ENCODE data around the gene FRAT2. TPM values are rescaled to one million over a fixed set of nuclear protein-coding genes. Genes with fewer than 3 reads are reported as not detected.

The FRAT2 gene
- total RNA-seq, 2 experiments from 2014 or later = 27.0 to 27.6 TPM

GRCh38 chr10:97311111-97311626 lies 23.4 kb downstream of the FRAT2 start:
- Histone ChIP-seq H3K4me1 (ENCODE audit: insufficient read depth, low read length) (no peaks in the 10 kb centered on the region), H3K27ac (ENCODE audit: low read depth in 1 of 2, low read length in 2 of 2) (no peak overlapping the region), H3K36me3 (ENCODE audit: insufficient read depth, low read length) (no peaks in the 10 kb centered on the region), H3K27me3 (ENCODE audit: control insufficient read depth in 1 of 2, insufficient read depth in 2 of 2, low read length in 2 of 2) (no peaks in the 10 kb centered on the region), H3K9me3 (ENCODE audit: control insufficient read depth in 1 of 2, insufficient read depth in 1 of 2, low read length in 2 of 2) (no peaks in the 10 kb centered on the region), H3K4me3 (ENCODE audit: low read length) (no peak overlapping the region)
- TF ChIP-seq, protein P1, sequence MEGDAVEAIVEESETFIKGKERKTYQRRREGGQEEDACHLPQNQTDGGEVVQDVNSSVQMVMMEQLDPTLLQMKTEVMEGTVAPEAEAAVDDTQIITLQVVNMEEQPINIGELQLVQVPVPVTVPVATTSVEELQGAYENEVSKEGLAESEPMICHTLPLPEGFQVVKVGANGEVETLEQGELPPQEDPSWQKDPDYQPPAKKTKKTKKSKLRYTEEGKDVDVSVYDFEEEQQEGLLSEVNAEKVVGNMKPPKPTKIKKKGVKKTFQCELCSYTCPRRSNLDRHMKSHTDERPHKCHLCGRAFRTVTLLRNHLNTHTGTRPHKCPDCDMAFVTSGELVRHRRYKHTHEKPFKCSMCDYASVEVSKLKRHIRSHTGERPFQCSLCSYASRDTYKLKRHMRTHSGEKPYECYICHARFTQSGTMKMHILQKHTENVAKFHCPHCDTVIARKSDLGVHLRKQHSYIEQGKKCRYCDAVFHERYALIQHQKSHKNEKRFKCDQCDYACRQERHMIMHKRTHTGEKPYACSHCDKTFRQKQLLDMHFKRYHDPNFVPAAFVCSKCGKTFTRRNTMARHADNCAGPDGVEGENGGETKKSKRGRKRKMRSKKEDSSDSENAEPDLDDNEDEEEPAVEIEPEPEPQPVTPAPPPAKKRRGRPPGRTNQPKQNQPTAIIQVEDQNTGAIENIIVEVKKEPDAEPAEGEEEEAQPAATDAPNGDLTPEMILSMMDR (IDR thresholded peaks at IDR 0.05) = no peak
- Mint-ChIP-seq H3K9me3 (no peaks in the 10 kb centered on the region), H3K4me3 (no peak overlapping the region), H3K4me1 (ENCODE audit: low read depth) (no peaks in the 10 kb centered on the region), H3K27ac (no peak overlapping the region), H3K27me3 (no peaks in the 10 kb centered on the region), H3K36me3 (ENCODE audit: low read depth) (no peaks in the 10 kb centered on the region)
- CTCF ChIA-PET = interaction anchor here (1.0 kb wide), 1 partner anchor 101 kb away, joined by 3 read pairs; no protein-coding TSS in a partner anchor
- no peak for ATAC-seq (ENCODE audit: poor library complexity)
- intact Hi-C loops (cut with DNase I, micrococcal nuclease) = no loop called here
- no peak for DNase-seq
- POLR2A ChIA-PET = interaction anchor here (1.6 kb wide), 1 partner anchor 8 kb away, joined by 5 read pairs; the partner anchor contains the start of gene FRAT1

- DNase-seq (no peak), ATAC-seq (ENCODE audit: poor library complexity) (no peak)
- intact Hi-C loops (cut with DNase I, micrococcal nuclease) = no loop called here
- Mint-ChIP-seq H3K27ac (no peak overlapping the region), H3K4me3 (no peak overlapping the region), H3K27me3 (no peaks in the 10 kb centered on the region), H3K9me3 (no peaks in the 10 kb centered on the region), H3K4me1 (ENCODE audit: low read depth) (no peaks in the 10 kb centered on the region), H3K36me3 (ENCODE audit: low read depth) (no peaks in the 10 kb centered on the region)
- Histone ChIP-seq H3K9me3 (ENCODE audit: control insufficient read depth in 1 of 2, insufficient read depth in 1 of 2, low read length in 2 of 2) (no peaks in the 10 kb centered on the region), H3K4me3 (ENCODE audit: low read length) (no peak overlapping the region), H3K27me3 (ENCODE audit: control insufficient read depth in 1 of 2, insufficient read depth in 2 of 2, low read length in 2 of 2) (no peaks in the 10 kb centered on the region), H3K27ac (ENCODE audit: low read depth in 1 of 2, low read length in 2 of 2) (no peak overlapping the region), H3K36me3 (ENCODE audit: insufficient read depth, low read length) (no peaks in the 10 kb centered on the region), H3K4me1 (ENCODE audit: insufficient read depth, low read length) (no peaks in the 10 kb centered on the region)
- ChIA-PET POLR2A (no interaction called here), CTCF (no interaction called here)
- TF ChIP-seq, protein P1 (IDR thresholded peaks at IDR 0.05) = no peak
Observed at GRCh38 chr10:97307866-97308780, 26.4 kb downstream of the FRAT2 start.

- Histone ChIP-seq H3K27ac (ENCODE audit: low read depth in 1 of 2, low read length in 2 of 2) (no peak overlapping the region), H3K4me1 (ENCODE audit: insufficient read depth, low read length) (no peaks in the 10 kb centered on the region), H3K9me3 (ENCODE audit: control insufficient read depth in 1 of 2, insufficient read depth in 1 of 2, low read length in 2 of 2) (no peaks in the 10 kb centered on the region), H3K36me3 (ENCODE audit: insufficient read depth, low read length) (no peaks in the 10 kb centered on the region), H3K27me3 (ENCODE audit: control insufficient read depth in 1 of 2, insufficient read depth in 2 of 2, low read length in 2 of 2) (no peaks in the 10 kb centered on the region), H3K4me3 (ENCODE audit: low read length) (no peak overlapping the region)
- intact Hi-C loops (cut with DNase I, micrococcal nuclease) = no loop called here
- POLR2A ChIA-PET = no interaction called here
- H3K9me3 Mint-ChIP-seq = no peaks in the 10 kb centered on the region
- H3K36me3 Mint-ChIP-seq (ENCODE audit: low read depth) = no peaks in the 10 kb centered on the region
- CTCF ChIA-PET = interaction anchor here (0.7 kb wide), 1 partner anchor 154 kb away, joined by 5 read pairs; no protein-coding TSS in a partner anchor
- TF ChIP-seq, protein P1 (IDR thresholded peaks at IDR 0.05) = no peak
- ATAC-seq (ENCODE audit: poor library complexity) = no peak
- H3K27me3 Mint-ChIP-seq = no peaks in the 10 kb centered on the region
- H3K4me1 Mint-ChIP-seq (ENCODE audit: low read depth) = no peaks in the 10 kb centered on the region
- H3K4me3 Mint-ChIP-seq = no peak overlapping the region
- no peak for DNase-seq
- H3K27ac Mint-ChIP-seq = no peak overlapping the region
Observed at GRCh38 chr10:97307441-97307840, 27.1 kb downstream of the FRAT2 start.
